Measurements from ENCODE around the gene GDF10.

- TF ChIP-seq CTCF (IDR thresholded peaks at IDR 0.05) (no peak), POLR2A (IDR thresholded peaks at IDR 0.05) (no peak)
Measured at GRCh38 chr10:47354165-47354564, 54.2 kb downstream of the GDF10 start.

Data from lower leg skin (tissue), 3 donors.